ENCODE results near the gene MMP23B. TPM values are rescaled to one million over a fixed set of nuclear protein-coding genes. Genes with fewer than 3 reads are reported as not detected.

The MMP23B gene
- total RNA-seq, 1 experiment from 2014 or later = 4.9 TPM

GRCh38 chr1:1622010-1622787 lies 9.8 kb upstream of the MMP23B start:
- H3K9me2 ChIP-seq (ENCODE audit: insufficient read depth) = no peaks in the 10 kb centered on the region
- no peak overlapping the region for H3K4me3 ChIP-seq
- no peak for DNase-seq
- ChIA-PET CTCF (no interaction called here), POLR2A (ENCODE audit: unreplicated experiment) (interaction anchor here (0.6 kb wide), 1 partner anchor 8 kb away, joined by 7 read pairs; no protein-coding TSS in a partner anchor)
- H3F3A ChIP-seq (ENCODE audit: insufficient read depth, low read depth) = peaks cover 4% of the 10 kb centered on the region; the same call in 1 of the 2 replicates
- H3K27ac ChIP-seq = no peak overlapping the region
- no TSS peak for BruUV-seq (replicated peaks)
- H3K79me2 ChIP-seq (ENCODE audit: low read depth) = no peaks in the 10 kb centered on the region
- TF ChIP-seq CTCF (conservative IDR thresholded peaks at IDR 0.05) (no peak), EZH2 (IDR thresholded peaks at IDR 0.05; ENCODE audit: low read depth) (no peak)
- 0 out of 2 replicates have a peak, but pooled peaks cover under 1% of the 10 kb centered on the region for H3K4me1 ChIP-seq (replicated peaks; ENCODE audit: insufficient read depth)
- intact Hi-C loops (cut with micrococcal nuclease; ENCODE audit: unreplicated experiment) = no loop called here
- H3K27me3 ChIP-seq (ENCODE audit: insufficient read depth, low read depth) = no peaks in the 10 kb centered on the region
- no peaks in the 10 kb centered on the region for H4K20me1 ChIP-seq (ENCODE audit: insufficient read depth)
- no peak overlapping the region for H2AFZ ChIP-seq
- H3K4me2 ChIP-seq = no peak overlapping the region
- H3K9me3 ChIP-seq (ENCODE audit: insufficient read depth, low read depth) = no peaks in the 10 kb centered on the region
- no peaks in the 10 kb centered on the region for H3K36me3 ChIP-seq (ENCODE audit: low read depth)

- Histone ChIP-seq H3K4me3 (no peak overlapping the region), H3K9me3 (ENCODE audit: insufficient read depth, low read depth) (no peaks in the 10 kb centered on the region), H4K20me1 (ENCODE audit: insufficient read depth) (no peaks in the 10 kb centered on the region), H3K4me2 (no peak overlapping the region), H2AFZ (no peak overlapping the region), H3K79me2 (ENCODE audit: low read depth) (no peaks in the 10 kb centered on the region), H3K36me3 (ENCODE audit: low read depth) (no peaks in the 10 kb centered on the region), H3K27me3 (ENCODE audit: insufficient read depth, low read depth) (no peaks in the 10 kb centered on the region), H3F3A (ENCODE audit: insufficient read depth, low read depth) (no peaks in the 10 kb centered on the region; the same call in 1 of the 2 replicates), H3K27ac (no peak overlapping the region), H3K9me2 (ENCODE audit: insufficient read depth) (no peaks in the 10 kb centered on the region), H3K4me1 (replicated peaks; ENCODE audit: insufficient read depth) (no peaks in the 10 kb centered on the region)
- POLR2A ChIA-PET (ENCODE audit: unreplicated experiment) = interaction anchor here (0.6 kb wide), 1 partner anchor 8 kb away, joined by 7 read pairs; no protein-coding TSS in a partner anchor
- intact Hi-C loops (cut with micrococcal nuclease; ENCODE audit: unreplicated experiment) = no loop called here
- no TSS peak for BruUV-seq (replicated peaks)
- TF ChIP-seq CTCF (conservative IDR thresholded peaks at IDR 0.05) (no peak), EZH2 (IDR thresholded peaks at IDR 0.05; ENCODE audit: low read depth) (no peak)
- no peak for DNase-seq
- CTCF ChIA-PET = no interaction called here
Observed at GRCh38 chr1:1622788-1623094, 9.2 kb upstream of the MMP23B start.

- no peak for DNase-seq
- POLR2A ChIA-PET (ENCODE audit: unreplicated experiment) = interaction anchor here (0.6 kb wide), 1 partner anchor 9 kb away, joined by 7 read pairs; no protein-coding TSS in a partner anchor
- Histone ChIP-seq H3K4me1 (replicated peaks; ENCODE audit: insufficient read depth) (no peaks in the 10 kb centered on the region), H3K79me2 (ENCODE audit: low read depth) (no peaks in the 10 kb centered on the region), H3K4me2 (no peak overlapping the region), H3K27me3 (ENCODE audit: insufficient read depth, low read depth) (no peaks in the 10 kb centered on the region), H4K20me1 (ENCODE audit: insufficient read depth) (no peaks in the 10 kb centered on the region), H3K9me3 (ENCODE audit: insufficient read depth, low read depth) (no peaks in the 10 kb centered on the region), H3K9me2 (ENCODE audit: insufficient read depth) (no peaks in the 10 kb centered on the region), H3K4me3 (no peak overlapping the region), H3K27ac (no peak overlapping the region), H3F3A (ENCODE audit: insufficient read depth, low read depth) (no peaks in the 10 kb centered on the region), H2AFZ (no peak overlapping the region), H3K36me3 (ENCODE audit: low read depth) (no peaks in the 10 kb centered on the region)
- TF ChIP-seq EZH2 (IDR thresholded peaks at IDR 0.05; ENCODE audit: low read depth) = no peak
- no peak for TF ChIP-seq CTCF (conservative IDR thresholded peaks at IDR 0.05)
- intact Hi-C loops (cut with micrococcal nuclease; ENCODE audit: unreplicated experiment) = no loop called here
- CTCF ChIA-PET = no interaction called here
- no TSS peak for BruUV-seq (replicated peaks)
Observed at GRCh38 chr1:1623181-1623630, 8.8 kb upstream of the MMP23B start.

All from PC-9 (cell line).